GM10847 (cell line): ENCODE results near the gene RND1.

Source experiments
- POLR2A ChIP-seq: IDR thresholded peaks from 2 replicates; pipeline ENCODE4 v1.6.1; 2011; ENCODE audit not compliant: insufficient read length; ENCODE audit errors: extremely low read depth

The RND1 gene

GRCh38 chr12:48819986-48820725 is 45.5 kb downstream of the RND1 start:
- no peak for TF ChIP-seq POLR2A

- no peak for TF ChIP-seq POLR2A
Measured at GRCh38 chr12:48818831-48819590, 46.7 kb downstream of the RND1 start.

GRCh38 chr12:48817873-48818830 is 47.5 kb downstream of the RND1 start, which contains the start of gene CACNB3:
CACNB3 (plus strand) TSS chr12:48818496; CDS start chr12:48818930, 434 bp downstream.
- TF ChIP-seq POLR2A: peak; percentile 22

- TF ChIP-seq POLR2A: no peak
Measured at GRCh38 chr12:48816143-48816854, 49.4 kb downstream of the RND1 start.

- no peak for TF ChIP-seq POLR2A
Measured at GRCh38 chr12:48815126-48816110, 50.3 kb downstream of the RND1 start.

- TF ChIP-seq POLR2A: peak; percentile 53
Measured at GRCh38 chr12:48814262-48815125, 51.2 kb downstream of the RND1 start.

- TF ChIP-seq POLR2A: no peak
Measured at GRCh38 chr12:48813465-48814261, 52.0 kb downstream of the RND1 start.

- no peak for TF ChIP-seq POLR2A
Measured at GRCh38 chr12:48812389-48812788, 53.3 kb downstream of the RND1 start.

- TF ChIP-seq POLR2A: no peak
Measured at GRCh38 chr12:48811437-48812090, 54.1 kb downstream of the RND1 start.

- TF ChIP-seq POLR2A: no peak
Measured at GRCh38 chr12:48810903-48811431, 54.7 kb downstream of the RND1 start.

- no peak for TF ChIP-seq POLR2A
Measured at GRCh38 chr12:48807981-48808380, 57.7 kb downstream of the RND1 start.
